ENCODE results near the gene DDI1.

The DDI1 gene

DNA sequence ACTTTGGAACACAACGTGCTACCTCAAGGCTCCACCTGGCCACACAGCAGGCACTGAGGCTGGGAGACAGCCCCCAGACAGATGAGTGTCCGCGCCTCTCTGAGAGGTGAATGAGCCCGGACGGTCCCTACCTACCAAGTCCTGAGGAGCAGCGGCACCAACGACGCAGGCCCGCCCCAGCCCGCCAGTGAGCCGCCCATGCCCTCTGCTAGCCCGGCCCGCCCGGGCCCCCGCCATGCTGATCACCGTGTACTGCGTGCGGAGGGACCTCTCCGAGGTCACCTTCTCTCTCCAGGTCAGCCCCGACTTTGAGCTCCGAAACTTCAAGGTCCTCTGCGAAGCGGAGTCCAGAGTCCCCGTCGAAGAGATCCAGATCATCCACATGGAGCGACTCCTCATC, at the start of gene DDI1:
Gene DDI1, plus strand, starts transcription at position 53 of the 400 bp plus-strand sequence. Its CDS starts 183 bp downstream, at position 236.
- no peak within 1 kb of the TSS for H3K27ac ChIP-seq (ENCODE audit: low read depth, low read length)
- no peak within 1 kb of the TSS for H3K4me3 ChIP-seq (ENCODE audit: low read depth, low read length)
- no peaks in the 10 kb centered on the region for H3K27me3 ChIP-seq (ENCODE audit: control insufficient read depth, insufficient read depth, low read length)
- no peaks in the 10 kb centered on the region for H3K9me3 ChIP-seq (ENCODE audit: control insufficient read depth, insufficient read depth, low read depth, low read length)
- H3K4me1 ChIP-seq (ENCODE audit: control insufficient read depth, insufficient read depth, low read length) = no peaks in the 10 kb centered on the region
- H3K9ac ChIP-seq (ENCODE audit: low read length) = no peak within 1 kb of the TSS
- H3K36me3 ChIP-seq (ENCODE audit: control insufficient read depth, insufficient read depth, low read length) = no peaks in the 10 kb centered on the region

DNA sequence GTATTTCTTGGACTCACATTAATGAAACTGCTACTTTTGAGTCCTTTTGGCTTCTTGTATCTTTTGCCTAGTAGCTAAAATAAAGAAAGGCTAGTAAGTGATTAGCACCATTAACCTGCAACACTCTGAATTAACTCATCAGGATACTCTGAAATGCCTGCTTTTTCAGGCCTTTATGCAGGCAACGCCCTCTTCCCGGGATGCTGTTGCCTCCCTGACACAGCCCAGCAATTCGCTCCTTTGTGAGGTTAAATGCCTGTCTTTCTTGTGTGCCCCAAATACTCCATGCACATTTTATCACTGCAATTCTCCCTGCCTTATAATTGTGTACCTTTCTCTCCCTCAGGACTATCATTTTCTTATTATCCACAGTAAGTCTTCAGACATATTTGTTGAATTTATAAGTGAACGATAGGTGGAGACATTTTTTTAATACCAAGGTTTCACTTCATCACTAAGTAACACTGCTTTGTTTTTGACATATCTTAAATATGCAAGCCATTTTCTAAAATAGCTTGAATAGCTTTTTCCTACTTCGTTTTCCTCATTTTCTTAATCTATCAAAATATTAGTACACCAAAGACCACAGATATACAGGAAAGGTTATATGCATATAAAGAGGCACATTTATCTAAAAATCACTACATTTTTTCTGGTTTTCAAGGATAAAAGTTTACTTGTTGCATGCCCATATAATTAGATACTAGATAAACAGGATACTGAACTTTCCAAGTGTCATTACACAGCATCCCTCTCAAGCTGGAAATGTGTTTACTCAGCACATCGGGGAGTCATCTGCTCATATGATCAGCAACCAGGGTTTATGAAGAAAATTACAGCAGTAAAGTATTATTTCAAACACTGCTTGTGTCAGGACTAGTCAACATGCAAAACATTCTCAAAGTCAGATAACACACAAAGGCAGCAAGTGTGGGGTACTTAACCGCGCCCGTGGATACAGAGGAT, 48.5 kb upstream of the DDI1 start:
- Histone ChIP-seq H3K4me1 (ENCODE audit: control insufficient read depth, insufficient read depth, low read length) (peaks cover 4% of the 10 kb centered on the region; the same call in 1 of the 2 replicates), H3K9ac (ENCODE audit: low read length) (no peak overlapping the region), H3K4me3 (ENCODE audit: low read depth, low read length) (no peak overlapping the region), H3K27ac (ENCODE audit: low read depth, low read length) (no peak overlapping the region), H3K36me3 (ENCODE audit: control insufficient read depth, insufficient read depth, low read length) (no peaks in the 10 kb centered on the region), H3K9me3 (ENCODE audit: control insufficient read depth, insufficient read depth, low read depth, low read length) (no peaks in the 10 kb centered on the region), H3K27me3 (ENCODE audit: control insufficient read depth, insufficient read depth, low read length) (no peaks in the 10 kb centered on the region)

DNA sequence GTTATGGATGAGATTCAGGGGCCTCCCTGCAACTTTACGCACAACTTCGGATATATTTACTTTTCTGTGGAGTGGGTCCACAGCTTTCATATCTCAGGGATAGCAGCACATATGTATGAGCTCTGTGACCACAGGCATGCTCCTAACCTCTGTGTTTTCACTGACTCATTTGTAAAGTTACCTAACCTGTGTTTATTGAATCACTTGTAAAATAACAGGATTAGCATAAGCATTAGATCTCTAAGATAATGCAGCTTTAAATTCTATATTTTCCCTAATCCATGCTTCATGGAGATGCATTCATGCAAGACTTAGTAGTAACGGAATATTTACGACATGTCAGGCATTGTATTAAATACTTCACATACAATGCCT, 47.9 kb upstream of the DDI1 start:
- no peaks in the 10 kb centered on the region for H3K9me3 ChIP-seq (ENCODE audit: control insufficient read depth, insufficient read depth, low read depth, low read length)
- no peak overlapping the region for H3K4me3 ChIP-seq (ENCODE audit: low read depth, low read length)
- no peaks in the 10 kb centered on the region for H3K36me3 ChIP-seq (ENCODE audit: control insufficient read depth, insufficient read depth, low read length)
- no peak overlapping the region for H3K9ac ChIP-seq (ENCODE audit: low read length)
- peaks cover 4% of the 10 kb centered on the region; the same call in 1 of the 2 replicates for H3K4me1 ChIP-seq (ENCODE audit: control insufficient read depth, insufficient read depth, low read length)
- H3K27ac ChIP-seq (ENCODE audit: low read depth, low read length) = no peak overlapping the region
- H3K27me3 ChIP-seq (ENCODE audit: control insufficient read depth, insufficient read depth, low read length) = no peaks in the 10 kb centered on the region

DNA sequence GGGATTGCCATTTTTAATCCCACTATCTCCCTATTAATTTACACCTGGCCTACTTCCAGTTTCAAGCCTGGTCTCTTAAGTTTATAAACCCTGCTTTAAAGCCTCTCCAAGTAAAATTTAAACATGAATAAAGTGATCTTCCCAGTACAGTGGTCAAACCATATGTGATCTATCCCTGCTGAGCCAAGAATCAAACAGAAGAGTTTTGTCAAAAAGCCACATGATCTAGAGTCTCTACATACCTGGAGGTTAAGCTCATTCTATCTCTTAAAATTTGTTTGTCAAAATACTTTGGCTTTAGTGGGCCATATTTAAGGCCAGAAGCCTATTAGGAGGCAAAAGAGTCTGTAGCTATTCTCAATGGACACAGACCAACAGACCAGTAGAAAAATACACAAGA, 42.9 kb upstream of the DDI1 start:
- Histone ChIP-seq H3K9ac (ENCODE audit: low read length) (no peak overlapping the region), H3K4me1 (ENCODE audit: control insufficient read depth, insufficient read depth, low read length) (no peaks in the 10 kb centered on the region), H3K27me3 (ENCODE audit: control insufficient read depth, insufficient read depth, low read length) (no peaks in the 10 kb centered on the region), H3K36me3 (ENCODE audit: control insufficient read depth, insufficient read depth, low read length) (no peaks in the 10 kb centered on the region), H3K27ac (ENCODE audit: low read depth, low read length) (no peak overlapping the region), H3K4me3 (ENCODE audit: low read depth, low read length) (no peak overlapping the region), H3K9me3 (ENCODE audit: control insufficient read depth, insufficient read depth, low read depth, low read length) (no peaks in the 10 kb centered on the region)

DNA sequence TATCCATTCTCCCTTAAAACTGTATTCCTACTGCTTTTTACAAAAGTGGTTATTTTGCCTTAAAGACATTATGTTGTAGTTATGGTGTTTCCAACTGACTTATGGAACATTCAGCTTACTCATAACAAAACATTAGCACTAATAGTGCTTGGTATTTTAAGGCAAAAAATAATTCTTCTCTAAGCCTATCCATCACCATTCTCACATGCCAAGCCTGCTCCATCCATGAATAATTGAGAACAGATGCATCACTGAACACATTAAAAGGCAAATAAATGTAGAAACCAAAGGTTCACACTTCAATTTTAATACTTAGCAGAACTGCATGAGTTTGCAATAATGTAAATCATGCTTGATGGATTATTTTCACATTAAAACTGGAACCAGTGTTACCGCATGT, 42.3 kb upstream of the DDI1 start:
- H3K27me3 ChIP-seq (ENCODE audit: control insufficient read depth, insufficient read depth, low read length) = no peaks in the 10 kb centered on the region
- H3K4me1 ChIP-seq (ENCODE audit: control insufficient read depth, insufficient read depth, low read length) = no peaks in the 10 kb centered on the region
- H3K4me3 ChIP-seq (ENCODE audit: low read depth, low read length) = no peak overlapping the region
- H3K9me3 ChIP-seq (ENCODE audit: control insufficient read depth, insufficient read depth, low read depth, low read length) = no peaks in the 10 kb centered on the region
- no peaks in the 10 kb centered on the region for H3K36me3 ChIP-seq (ENCODE audit: control insufficient read depth, insufficient read depth, low read length)
- no peak overlapping the region for H3K27ac ChIP-seq (ENCODE audit: low read depth, low read length)
- no peak overlapping the region for H3K9ac ChIP-seq (ENCODE audit: low read length)

DNA sequence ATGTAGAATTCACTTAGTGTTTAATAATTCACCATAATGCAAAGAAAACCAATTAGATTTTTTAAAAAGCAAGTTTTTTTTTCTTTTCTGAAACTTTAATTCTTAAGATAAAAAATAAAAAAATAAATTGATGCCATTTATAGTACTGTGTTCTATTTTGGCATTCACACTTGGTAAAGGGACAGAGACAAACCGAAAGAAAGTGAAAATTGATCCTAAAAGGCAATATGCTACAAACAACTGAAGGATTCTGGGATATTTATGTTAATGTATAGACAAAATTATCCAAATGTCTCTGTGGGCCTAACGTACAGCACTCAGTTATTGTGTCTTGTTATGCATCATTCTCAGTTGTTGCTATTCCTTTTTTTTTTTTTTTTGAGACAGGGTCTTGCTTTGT, 41.9 kb upstream of the DDI1 start:
- no peaks in the 10 kb centered on the region for H3K36me3 ChIP-seq (ENCODE audit: control insufficient read depth, insufficient read depth, low read length)
- H3K4me1 ChIP-seq (ENCODE audit: control insufficient read depth, insufficient read depth, low read length) = no peaks in the 10 kb centered on the region
- H3K27me3 ChIP-seq (ENCODE audit: control insufficient read depth, insufficient read depth, low read length) = no peaks in the 10 kb centered on the region
- no peak overlapping the region for H3K4me3 ChIP-seq (ENCODE audit: low read depth, low read length)
- no peaks in the 10 kb centered on the region for H3K9me3 ChIP-seq (ENCODE audit: control insufficient read depth, insufficient read depth, low read depth, low read length)
- no peak overlapping the region for H3K9ac ChIP-seq (ENCODE audit: low read length)
- no peak overlapping the region for H3K27ac ChIP-seq (ENCODE audit: low read depth, low read length)

DNA sequence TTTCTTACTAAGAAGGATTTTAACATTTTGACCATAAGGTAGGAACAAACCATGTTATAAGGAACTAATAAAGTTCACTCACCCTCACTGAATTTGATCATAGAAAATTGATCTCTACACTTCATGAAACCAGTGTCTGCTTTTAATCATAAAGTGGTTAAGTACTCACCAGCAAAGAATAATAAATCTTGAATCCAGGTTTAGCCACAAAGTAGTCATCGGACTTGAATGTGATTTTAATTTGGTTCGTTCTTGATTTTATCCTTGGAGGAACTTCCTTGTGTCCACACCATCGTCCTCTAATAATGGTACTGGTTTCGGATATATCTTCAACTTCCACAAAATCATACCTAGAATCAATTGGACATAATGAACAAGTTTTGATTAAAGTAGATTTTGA, 40.5 kb upstream of the DDI1 start:
- Histone ChIP-seq H3K36me3 (ENCODE audit: control insufficient read depth, insufficient read depth, low read length) (no peaks in the 10 kb centered on the region), H3K4me1 (ENCODE audit: control insufficient read depth, insufficient read depth, low read length) (no peaks in the 10 kb centered on the region), H3K9ac (ENCODE audit: low read length) (no peak overlapping the region)

DNA sequence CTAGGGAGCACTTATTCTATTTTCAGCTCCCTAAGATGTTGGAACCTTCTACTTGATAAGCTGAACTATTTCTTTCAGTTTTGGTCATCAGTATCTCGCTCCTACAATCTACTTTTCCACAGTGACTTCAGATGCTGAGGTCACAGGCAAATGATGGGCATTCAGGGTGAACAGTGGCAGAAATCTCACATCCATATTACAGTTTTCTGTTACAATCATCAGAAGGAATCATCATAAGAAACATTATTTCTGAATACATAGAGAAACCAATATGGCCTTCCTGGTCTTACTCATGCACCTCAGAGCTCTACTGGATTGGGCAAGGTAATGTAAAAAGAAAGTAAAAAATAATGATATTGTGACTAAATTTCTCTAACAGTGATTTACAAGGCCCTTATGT, 39.4 kb upstream of the DDI1 start:
- Histone ChIP-seq H3K4me1 (ENCODE audit: control insufficient read depth, insufficient read depth, low read length) (no peaks in the 10 kb centered on the region), H3K4me3 (ENCODE audit: low read depth, low read length) (no peak overlapping the region), H3K27ac (ENCODE audit: low read depth, low read length) (no peak overlapping the region), H3K9ac (ENCODE audit: low read length) (no peak overlapping the region), H3K27me3 (ENCODE audit: control insufficient read depth, insufficient read depth, low read length) (no peaks in the 10 kb centered on the region), H3K36me3 (ENCODE audit: control insufficient read depth, insufficient read depth, low read length) (no peaks in the 10 kb centered on the region), H3K9me3 (ENCODE audit: control insufficient read depth, insufficient read depth, low read depth, low read length) (no peaks in the 10 kb centered on the region)

More for the DNA sequence above, 40.5 kb upstream of the DDI1 start:
- H3K27ac ChIP-seq (ENCODE audit: low read depth, low read length) = no peak overlapping the region
- no peak overlapping the region for H3K4me3 ChIP-seq (ENCODE audit: low read depth, low read length)
- H3K27me3 ChIP-seq (ENCODE audit: control insufficient read depth, insufficient read depth, low read length) = no peaks in the 10 kb centered on the region
- H3K9me3 ChIP-seq (ENCODE audit: control insufficient read depth, insufficient read depth, low read depth, low read length) = no peaks in the 10 kb centered on the region

DNA sequence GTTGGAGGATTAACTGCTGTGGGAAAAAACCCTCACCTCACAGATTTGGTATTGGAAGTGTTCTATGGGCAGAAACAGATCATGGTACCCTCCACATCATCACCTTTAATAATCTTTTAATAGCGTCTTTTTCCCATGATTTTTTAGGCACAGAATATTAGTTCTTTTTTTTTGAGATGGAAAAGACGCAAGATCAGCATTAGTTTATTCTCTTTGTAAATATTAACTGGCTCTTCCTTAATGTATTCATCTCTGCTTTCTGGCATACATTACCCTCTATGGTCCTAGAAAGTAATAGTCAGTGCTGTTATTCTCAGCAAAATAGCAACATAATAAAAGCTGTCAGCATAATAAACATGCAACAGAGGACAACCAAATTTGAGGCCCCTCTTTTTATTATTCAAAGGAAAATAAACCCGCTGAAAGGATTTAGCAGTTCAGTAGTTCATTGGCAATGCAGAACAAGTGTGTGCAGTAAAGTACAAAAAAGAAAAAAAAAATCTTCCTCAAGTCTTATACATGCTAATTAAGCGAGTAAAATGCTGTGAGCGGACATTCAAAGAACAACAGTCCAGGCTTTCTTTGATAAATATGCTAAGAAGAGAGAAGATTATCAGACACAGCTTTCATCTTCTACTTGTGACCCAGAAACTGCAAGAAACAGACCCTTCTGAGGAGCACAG, 37.5 kb upstream of the DDI1 start:
- Histone ChIP-seq H3K9me3 (ENCODE audit: control insufficient read depth, insufficient read depth, low read depth, low read length) (no peaks in the 10 kb centered on the region), H3K4me1 (ENCODE audit: control insufficient read depth, insufficient read depth, low read length) (no peaks in the 10 kb centered on the region), H3K9ac (ENCODE audit: low read length) (no peak overlapping the region), H3K27ac (ENCODE audit: low read depth, low read length) (no peak overlapping the region), H3K36me3 (ENCODE audit: control insufficient read depth, insufficient read depth, low read length) (no peaks in the 10 kb centered on the region), H3K27me3 (ENCODE audit: control insufficient read depth, insufficient read depth, low read length) (no peaks in the 10 kb centered on the region), H3K4me3 (ENCODE audit: low read depth, low read length) (no peak overlapping the region)

DNA sequence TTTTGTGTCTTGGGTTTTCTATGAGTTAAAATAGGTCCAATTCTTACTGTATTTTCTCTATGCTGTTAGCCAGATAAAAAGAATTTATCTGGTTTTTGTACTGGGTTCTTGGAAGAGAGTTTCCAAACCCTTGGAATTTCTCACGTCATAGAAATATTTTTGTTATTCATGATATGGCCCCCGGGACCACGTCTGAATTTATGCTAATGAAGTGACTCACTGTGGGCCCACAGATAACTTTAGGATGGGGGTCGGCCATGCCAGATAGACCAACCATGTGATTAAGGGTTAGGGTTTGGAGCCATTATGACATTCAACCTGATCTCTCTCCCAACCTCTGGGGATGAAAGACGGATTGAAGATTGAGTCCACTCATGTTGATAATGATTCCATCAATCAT, 35.6 kb upstream of the DDI1 start:
- Histone ChIP-seq H3K9me3 (ENCODE audit: control insufficient read depth, insufficient read depth, low read depth, low read length) (no peaks in the 10 kb centered on the region), H3K27ac (ENCODE audit: low read depth, low read length) (no peak overlapping the region), H3K9ac (ENCODE audit: low read length) (no peak overlapping the region), H3K4me1 (ENCODE audit: control insufficient read depth, insufficient read depth, low read length) (no peaks in the 10 kb centered on the region), H3K36me3 (ENCODE audit: control insufficient read depth, insufficient read depth, low read length) (no peaks in the 10 kb centered on the region), H3K27me3 (ENCODE audit: control insufficient read depth, insufficient read depth, low read length) (no peaks in the 10 kb centered on the region), H3K4me3 (ENCODE audit: low read depth, low read length) (no peak overlapping the region)

DNA sequence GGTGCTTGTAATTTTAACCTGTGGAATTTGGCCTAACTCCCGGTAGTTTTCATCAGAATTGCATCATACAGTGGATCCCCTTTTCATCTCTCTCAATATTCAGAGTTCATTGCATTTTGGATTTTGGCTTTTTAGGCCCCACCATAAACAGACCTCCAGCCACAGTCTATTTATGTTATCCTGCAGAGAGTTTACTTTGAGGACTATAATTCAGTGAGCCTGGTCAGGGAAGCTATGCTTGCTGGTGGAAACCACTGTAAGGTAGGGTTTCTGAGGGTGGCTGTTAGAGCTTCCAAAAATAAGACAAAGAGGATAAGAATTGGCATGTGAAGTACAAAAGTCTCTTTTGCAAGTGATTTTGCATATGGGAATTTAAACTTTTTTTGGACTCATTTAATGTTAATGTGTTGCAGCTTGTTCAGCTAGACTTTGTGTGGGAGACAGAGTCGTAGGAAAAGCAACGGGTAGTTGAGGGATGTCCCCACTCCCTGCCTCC, 34.8 kb upstream of the DDI1 start:
- Histone ChIP-seq H3K4me1 (ENCODE audit: control insufficient read depth, insufficient read depth, low read length) (no peaks in the 10 kb centered on the region), H3K9me3 (ENCODE audit: control insufficient read depth, insufficient read depth, low read depth, low read length) (no peaks in the 10 kb centered on the region), H3K36me3 (ENCODE audit: control insufficient read depth, insufficient read depth, low read length) (no peaks in the 10 kb centered on the region), H3K27me3 (ENCODE audit: control insufficient read depth, insufficient read depth, low read length) (no peaks in the 10 kb centered on the region), H3K27ac (ENCODE audit: low read depth, low read length) (no peak overlapping the region), H3K9ac (ENCODE audit: low read length) (no peak overlapping the region), H3K4me3 (ENCODE audit: low read depth, low read length) (no peak overlapping the region)

All from HUES6 (cell line).